SU-DHL-6 (cell line): Measurements from ENCODE around the gene TECRL.

Source experiments
- CTCF ChIP-seq: fragments of 200-600 bp; sonication (generic); IDR thresholded peaks from one replicate; pipeline ENCODE4 v1.5.1; 2017; ENCODE audit warnings: antibody characterized with exemption, mild to moderate bottlenecking, low read length, moderate library complexity; ENCODE audit not compliant: insufficient read depth, poor library complexity, severe bottlenecking
- EZH2phosphoT487 ChIP-seq: fragments of 200-600 bp; sonication (generic), shearing (Covaris generic); conservative IDR thresholded peaks from 2 replicates; pipeline ENCODE4 v1.6.1; 2018; ENCODE audit warnings: mild to moderate bottlenecking, antibody characterized with exemption, low read length, moderate library complexity, mixed read lengths

GRCh38 chr4:64409300-64409699 lies at the start of gene TECRL:
- no peak for TF ChIP-seq CTCF
- no peak for TF ChIP-seq EZH2phosphoT487
